K562 (cell line): ENCODE measurements around the gene NEK4. TPM values are rescaled to one million over a fixed set of nuclear protein-coding genes. Genes with fewer than 3 reads are reported as not detected.

Experiments used
- ATAC-seq: fragments of 200-7000 bp; cut with Tn5 transposase; 3 replicates; pipeline ENCODE4 v1.9.1; 2020; ENCODE audit warnings: moderate library complexity
- BruUV-seq: library from RNA; stranded (reverse); fragments of 400-500 nt; replicated peaks from 2 replicates; lab custom pipeline; 2021; lab: Mats Ljungman, UMichigan
- CTCF ChIA-PET: fragments of 300-600 bp; formaldehyde crosslinking; extraction: SDS; loops from one replicate; lab custom pipeline; 2021; ENCODE audit warnings: low intra/inter-chr PET ratio; lab: Yijun Ruan, JAX
- POLR2A ChIA-PET: fragments of 300-600, 350-650 bp; sonication (Branson Sonifier 250); formaldehyde crosslinking; extraction: SDS; loops from one replicate; lab custom pipeline; 2021; ENCODE audit warnings: antibody characterized with exemption, inconsistent platforms; lab: Yijun Ruan, JAX
- DNase-seq, 4 experiments: peaks; one replicate each; pipeline versions ENCODE4 v3.0.0 to v3.0.0-alpha.2; 2011 to 2018; ENCODE audit warnings: low spot score in 3 of 4, mixed read lengths in 3 of 4; ENCODE audit errors: extremely low read depth in 1 of 4
- FAIRE-seq: peaks from 2 replicates; lab custom pipeline; 2011; peaks lifted over from hg19 to GRCh38; lab: Jason Lieb, UNC
- H2AFZ ChIP-seq: 2 replicates; pipeline ENCODE4 v1.6.0; 2011; ENCODE audit warnings: low read depth, low read length, control low read depth, inconsistent platforms
- H3K27ac ChIP-seq: fragments of 200-600 bp; 3 replicates; pipeline ENCODE4 v1.8.0; 2011; ENCODE audit warnings: low read depth, mild to moderate bottlenecking, control low read depth, inconsistent platforms, low read length, moderate library complexity, mixed read lengths; ENCODE audit errors: extremely low read depth
- H3K27me3 ChIP-seq, 2 experiments: fragments of 300-600 bp in 1 of 2; 2 replicates in 1 of 2; 3 replicates in 1 of 2; pipeline versions ENCODE4 v1.6.0 to v1.8.0; 2011; ENCODE audit warnings: inconsistent platforms in 2 of 2, low read length in 2 of 2, mild to moderate bottlenecking in 1 of 2, mixed read lengths in 1 of 2, moderate library complexity in 1 of 2; ENCODE audit not compliant: control insufficient read depth in 2 of 2, insufficient read depth in 2 of 2
- H3K36me3 ChIP-seq: fragments of 300-600 bp; 3 replicates; pipeline ENCODE4 v1.8.0; 2011; ENCODE audit warnings: mild to moderate bottlenecking, low read length, inconsistent platforms; ENCODE audit not compliant: control insufficient read depth, insufficient read depth
- H3K4me1 ChIP-seq, 2 experiments: fragments of 200-600 bp in 1 of 2; replicated peaks in 1 of 2; 2 replicates in 1 of 2; 3 replicates in 1 of 2; pipeline versions ENCODE4 v1.5.1 to v1.8.0; 2011; ENCODE audit warnings: inconsistent platforms in 2 of 2, low read length in 2 of 2, mild to moderate bottlenecking in 1 of 2, mixed read lengths in 1 of 2, moderate library complexity in 1 of 2; ENCODE audit not compliant: control insufficient read depth in 2 of 2, insufficient read depth in 2 of 2
- H3K4me2 ChIP-seq: 2 replicates; pipeline ENCODE4 v1.6.1; 2011; ENCODE audit warnings: low read length, control low read depth, inconsistent platforms, mixed read lengths; ENCODE audit not compliant: insufficient read depth
- H3K4me3 ChIP-seq: fragments of 200-600 bp; sonication (generic), shearing (Covaris generic); 2 replicates; pipeline ENCODE4 v1.5.1; 2016; ENCODE audit warnings: control low read depth, inconsistent platforms
- H3K79me2 ChIP-seq: fragments of 200-600 bp; 3 replicates; pipeline ENCODE4 v1.8.0; 2011; ENCODE audit warnings: low read length, inconsistent platforms; ENCODE audit not compliant: control insufficient read depth, insufficient read depth
- H3K9ac ChIP-seq, 2 experiments: 2 replicates each; pipeline versions ENCODE4 v1.6.0 to v1.6.1; 2011; ENCODE audit warnings: low read depth in 2 of 2, low read length in 2 of 2, control low read depth in 1 of 2, inconsistent platforms in 1 of 2, mild to moderate bottlenecking in 1 of 2, mixed read lengths in 1 of 2; ENCODE audit not compliant: insufficient read depth in 1 of 2
- H3K9me1 ChIP-seq: one replicate; pipeline ENCODE4 v1.6.0; 2011; ENCODE audit warnings: inconsistent platforms, mild to moderate bottlenecking, low read length, moderate library complexity; ENCODE audit not compliant: control insufficient read depth, insufficient read depth
- H3K9me3 ChIP-seq: replicated peaks from 2 replicates; pipeline ENCODE4 v1.5.1; 2011; ENCODE audit warnings: low read depth, low read length, inconsistent platforms; ENCODE audit not compliant: control insufficient read depth, insufficient read depth
- H4K20me1 ChIP-seq: replicated peaks from 2 replicates; pipeline ENCODE4 v1.6.1; 2011; ENCODE audit warnings: low read length, inconsistent platforms, mixed read lengths; ENCODE audit not compliant: control insufficient read depth, insufficient read depth
- BACH1 ChIP-seq: fragments of 200-800 bp; sonication (Bioruptor generic); IDR thresholded peaks from 2 replicates; pipeline ENCODE4 v1.6.1; 2016; ENCODE audit warnings: missing genetic modification characterization, missing compliant biosample characterization
- MCM3 ChIP-seq: fragments of 450-650 bp; IDR thresholded peaks from 2 replicates; pipeline ENCODE4 v1.6.1; 2016
- MEIS2 ChIP-seq: fragments of 450-650 bp; IDR thresholded peaks from 2 replicates; pipeline ENCODE4 v1.6.1; 2014; ENCODE audit warnings: mild to moderate bottlenecking; ENCODE audit not compliant: partially characterized antibody
- NUFIP1 ChIP-seq: fragments of 450-650 bp; IDR thresholded peaks from 2 replicates; pipeline ENCODE4 v1.6.1; 2018; ENCODE audit not compliant: partially characterized antibody
- THAP7 ChIP-seq: fragments of 250-450 bp; sonication (Bioruptor Pico); IDR thresholded peaks from 2 replicates; pipeline ENCODE4 v1.5.0; 2021
- ZBTB1 ChIP-seq: sonication (generic); formaldehyde crosslinking; IDR thresholded peaks from 2 replicates; pipeline ENCODE4 v1.8.1; 2023; ENCODE audit warnings: missing genetic modification reagents, low read depth, mild to moderate bottlenecking, borderline replicate concordance
- ZBTB7A ChIP-seq: IDR thresholded peaks from 2 replicates; pipeline ENCODE4 v1.6.1; 2011; ENCODE audit warnings: low read depth, mild to moderate bottlenecking, low read length, moderate library complexity, borderline replicate concordance; ENCODE audit not compliant: control insufficient read depth
- ZNF282 ChIP-seq: sonication (generic); formaldehyde crosslinking; IDR thresholded peaks from 2 replicates; pipeline ENCODE4 v1.8.1; 2023; ENCODE audit warnings: missing genetic modification reagents
- ZNF395 ChIP-seq: fragments of 200-800 bp; sonication (Bioruptor generic); IDR thresholded peaks from 2 replicates; pipeline ENCODE4 v1.6.1; 2017; ENCODE audit warnings: missing genetic modification characterization, missing compliant biosample characterization
- WGBS: fragments of 100-300 bp; shearing (Covaris generic); methylation state at CpG from one replicate; pipeline ENCODE4 v1.1.6; 2016; ENCODE audit warnings: low coverage, mixed read lengths; ENCODE audit not compliant: insufficient coverage; ENCODE audit errors: missing lambda C conversion rate; 5-methylcytosine and 5-hydroxymethylcytosine counted together
- in situ Hi-C: fragments of 300-500 bp; cut with MboI; formaldehyde crosslinking; loops from 4 replicates; pipeline ENCODE4 v1.15.0; 2018; ENCODE audit warnings: inconsistent platforms, mixed read lengths
- intact Hi-C: fragments of 100-400 bp; cut with micrococcal nuclease; formaldehyde crosslinking; loops from 2 replicates; pipeline ENCODE4 v1.14.2; 2022
- polyA plus RNA-seq, 8 experiments: library from polyadenylated mRNA; depleted of rRNA in 4 of 8; stranded (reverse) in 5 of 8; unstranded in 3 of 8; fragments of >200 nt; fragmentation: Nextera tagmentation in 2 of 8; fragmentation: Illumina TruSeq in 1 of 8; extraction: Ambion mirVana in 2 of 8; extraction: Trizol in 1 of 8; gene quantifications; 2 replicates each; pipeline versions ENCODE4 v1.2.1 to v1.2.3, GENCODE V29; 2011 to 2014; ENCODE audit warnings: inconsistent platforms in 1 of 8, missing spikeins in 1 of 8
- total RNA-seq, 7 experiments: library from RNA; depleted of rRNA in 6 of 7; stranded (reverse); fragments of >200 nt in 6 of 7; fragmentation: Illumina TruSeq in 2 of 7; extraction: Trizol in 2 of 7; gene quantifications; 2 replicates each; pipeline versions ENCODE4 v1.2.1 to v1.2.3, GENCODE V29; 2011 to 2021; ENCODE audit warnings: low replicate concordance in 1 of 7

The NEK4 gene
- total and polyA plus RNA-seq, 9 of the 15 experiments (the other 6 are each of a cell fraction or from before 2014, with no cell fraction given): 5.8 to 23.1 (median 16.6) TPM

DNA sequence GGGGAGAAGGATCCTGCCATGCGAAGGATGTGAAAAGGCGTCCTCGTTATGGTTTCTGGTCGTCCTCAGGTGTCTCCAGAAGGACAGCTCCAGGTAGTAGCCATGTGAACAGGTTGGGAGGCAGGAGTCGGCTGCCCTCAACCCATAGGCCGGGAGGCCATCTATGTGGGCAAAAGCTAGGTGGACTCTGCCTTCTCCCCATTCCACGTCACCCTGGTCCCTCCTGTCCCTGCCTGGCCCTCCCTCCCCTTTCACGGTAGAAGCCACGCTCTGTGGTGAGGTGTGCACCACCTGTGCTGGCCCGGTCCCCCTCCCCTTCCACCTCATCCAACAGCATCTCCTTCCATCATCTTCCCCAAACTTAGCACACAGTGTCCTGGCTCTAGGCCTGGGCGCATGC, 40.2 kb upstream of the NEK4 start:
- Histone ChIP-seq H3K9me3 (no peaks in the 10 kb centered on the region), H3K4me2 (no peak overlapping the region)
- no peak for DNase-seq
- TF ChIP-seq BACH1 (tag) (no peak), ZBTB7A (no peak), MCM3 (no peak), NUFIP1 (no peak), ZNF282 (no peak)
- TF ChIP-seq, all 486 proteins: peak for 0
- POLR2A ChIA-PET: interaction anchor here (0.6 kb wide), 1 partner anchor 15 kb away, joined by 3 read pairs; no protein-coding TSS in a partner anchor
- Histone ChIP-seq H3K9ac (no peak overlapping the region), H2AFZ (no peak overlapping the region), H3K36me3 (no peaks in the 10 kb centered on the region), H3K4me1 (no peaks in the 10 kb centered on the region), H3K27ac (no peak overlapping the region), H3K79me2 (no peaks in the 10 kb centered on the region), H3K4me3 (no peak overlapping the region), H3K27me3 (peaks cover 0 to 32% of the 10 kb centered on the region in 2 experiments; a peak in 3 of 5 replicates), H3K9me1 (no peaks in the 10 kb centered on the region), H4K20me1 (no peaks in the 10 kb centered on the region)
- CTCF ChIA-PET: no interaction called here
- intact Hi-C loops (no loop called here), in situ Hi-C loops (no loop called here)
- WGBS: 0% methylated on average over 9 of the region's 11 CpGs
- BruUV-seq: no TSS peak
- FAIRE-seq: no peak
- ATAC-seq: no peak

- BruUV-seq: no TSS peak
- Histone ChIP-seq H3K4me3 (no peak overlapping the region), H3K4me1 (no peaks in the 10 kb centered on the region), H3K79me2 (no peaks in the 10 kb centered on the region), H3K36me3 (no peaks in the 10 kb centered on the region), H2AFZ (no peak overlapping the region), H3K27me3 (peaks cover 0 to 30% of the 10 kb centered on the region in 2 experiments; a peak in 3 of 5 replicates), H3K9me1 (no peaks in the 10 kb centered on the region), H3K9ac (no peak overlapping the region), H3K9me3 (no peaks in the 10 kb centered on the region), H3K27ac (no peak overlapping the region), H4K20me1 (no peaks in the 10 kb centered on the region), H3K4me2 (no peak overlapping the region)
- ChIA-PET CTCF (no interaction called here), POLR2A (no interaction called here)
- in situ Hi-C loops: no loop called here
- no peak for ATAC-seq
- 0% methylated on average over 7 of the region's 7 CpGs for WGBS
- intact Hi-C loops: no loop called here
- no peak for FAIRE-seq
- no peak for DNase-seq
- TF ChIP-seq ZNF395 (CRISPR knock-in tag) (no peak), THAP7 (CRISPR knock-in tag) (no peak), ZBTB1 (CRISPR knock-in tag) (no peak), MEIS2 (no peak)
Measured at GRCh38 chr3:52809662-52810377, 39.1 kb upstream of the NEK4 start.
